Measurements from ENCODE around the gene SGMS1.

SGMS1 gene

GRCh38 chr10:50635286-50635685 is 11.5 kb upstream of the SGMS1 start:
- DNase-seq: no peak

GRCh38 chr10:50634479-50634878 is 10.7 kb upstream of the SGMS1 start:
- no peak for DNase-seq

- no peak for DNase-seq
These were observed 7.3 kb upstream of the SGMS1 start for GRCh38 chr10:50631052-50631451.

GRCh38 chr10:50629495-50630122 is 5.9 kb upstream of the SGMS1 start:
- no peak for DNase-seq

GRCh38 chr10:50627896-50628295 is 4.1 kb upstream of the SGMS1 start:
- no peak for DNase-seq

GRCh38 chr10:50627443-50627842 is 3.7 kb upstream of the SGMS1 start:
- no peak for DNase-seq

- DNase-seq: no peak
These were observed 1.9 kb upstream of the SGMS1 start for GRCh38 chr10:50625649-50626132.

GRCh38 chr10:50624866-50625501 is 1.2 kb upstream of the SGMS1 start:
- no peak for DNase-seq

GRCh38 chr10:50624413-50624865 is 683 bp upstream of the SGMS1 start:
- peak; percentile 99 for DNase-seq

- DNase-seq: peak; percentile 75
These were observed 772 bp downstream of the SGMS1 start for GRCh38 chr10:50622706-50623662.

GRCh38 chr10:50621968-50622705 is 1.6 kb downstream of the SGMS1 start:
- peak; percentile 78 for DNase-seq

- DNase-seq: no peak
These were observed 2.9 kb downstream of the SGMS1 start for GRCh38 chr10:50620899-50621298.

GRCh38 chr10:50619882-50620281 is 3.9 kb downstream of the SGMS1 start:
- no peak for DNase-seq

- DNase-seq: no peak
These were observed 4.6 kb downstream of the SGMS1 start for GRCh38 chr10:50619166-50619565.

- DNase-seq: no peak
These were observed 5.1 kb downstream of the SGMS1 start for GRCh38 chr10:50618624-50619023.

- DNase-seq: no peak
These were observed 8.1 kb downstream of the SGMS1 start for GRCh38 chr10:50615658-50616057.

- DNase-seq: no peak
These were observed 9.2 kb downstream of the SGMS1 start for GRCh38 chr10:50614444-50615137.

GRCh38 chr10:50613726-50614443 is 9.9 kb downstream of the SGMS1 start:
- no peak for DNase-seq

GRCh38 chr10:50613150-50613549 is 10.6 kb downstream of the SGMS1 start:
- no peak for DNase-seq

- DNase-seq: no peak
These were observed 13.4 kb downstream of the SGMS1 start for GRCh38 chr10:50610368-50610767.

- no peak for DNase-seq
These were observed 16.3 kb downstream of the SGMS1 start for GRCh38 chr10:50607356-50607925.

All from activated CD8-positive, alpha-beta memory T cell treated with anti-CD3 and anti-CD28 coated beads for 24 hours (primary cell).